Right hindlimb (tissue), 1 donor: ENCODE results near the gene CORO2A.
"Not testable (repeated sequence)": the region's sequence is repeated elsewhere in the genome, so short reads cannot be mapped to it uniquely, and the experiment has no call there.

Source experiments
- DNase-seq: peaks from one replicate; pipeline ENCODE4 v3.0.0-alpha.2; 2018

CORO2A gene

DNA sequence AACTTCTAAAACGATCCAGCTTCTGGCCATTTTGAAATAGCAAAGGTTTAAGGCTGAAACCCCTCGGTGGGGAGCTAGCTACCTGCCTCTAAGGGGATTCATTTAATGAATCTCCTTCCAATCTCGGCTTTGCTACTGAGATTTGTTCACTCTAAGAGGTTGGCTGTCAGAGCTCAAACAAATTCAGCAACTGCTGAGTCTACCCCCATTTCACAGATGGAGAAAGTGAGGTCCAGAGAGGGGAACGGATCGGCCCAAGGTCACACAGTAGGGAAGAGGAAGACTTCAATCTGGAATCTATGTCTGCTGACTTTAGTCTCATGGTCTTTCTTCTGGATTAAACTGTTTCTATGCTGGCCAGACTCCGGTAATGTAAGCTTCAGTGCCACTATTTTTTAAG, 3.0 kb downstream of the CORO2A start:
- DNase-seq: no peak

DNA sequence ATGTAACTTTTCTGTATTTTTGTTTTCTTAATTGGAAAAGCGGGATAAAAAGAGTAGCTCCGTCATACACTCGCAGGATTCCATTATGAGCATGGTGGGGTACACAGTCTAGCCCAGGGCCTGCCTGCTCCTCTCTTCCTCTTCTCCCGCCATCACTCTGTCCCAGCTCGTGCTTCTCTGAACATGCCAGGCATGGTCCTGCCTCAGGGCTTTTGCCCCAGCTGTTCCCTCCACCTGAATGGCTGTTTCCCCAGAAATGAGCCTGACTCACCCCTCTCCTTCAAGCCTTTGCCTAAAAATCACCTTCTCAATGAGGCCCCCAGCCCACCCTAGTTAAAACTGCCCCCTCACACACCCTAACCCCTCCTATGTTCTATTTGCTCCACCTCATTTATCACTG, 4.5 kb downstream of the CORO2A start:
- no peak for DNase-seq

DNA sequence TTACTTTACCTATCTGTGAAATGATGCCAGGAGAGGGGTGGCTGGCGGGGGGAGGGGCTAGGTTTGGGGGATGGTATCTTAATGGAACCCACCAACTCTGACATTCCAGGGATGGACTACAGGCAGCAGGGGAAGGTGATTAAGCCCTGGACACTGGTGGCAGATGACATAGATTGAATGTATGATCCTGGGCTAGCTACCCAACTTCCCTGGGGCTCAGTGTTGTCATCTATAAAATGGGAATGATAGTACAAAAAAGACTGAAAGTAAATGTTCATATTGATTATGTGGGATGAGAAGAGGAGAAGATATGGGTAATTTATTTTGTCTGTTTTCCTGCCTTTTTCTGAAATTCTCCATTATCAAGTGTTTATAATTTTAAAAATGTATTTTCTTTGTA, 6.2 kb downstream of the CORO2A start:
- no peak for DNase-seq

DNA sequence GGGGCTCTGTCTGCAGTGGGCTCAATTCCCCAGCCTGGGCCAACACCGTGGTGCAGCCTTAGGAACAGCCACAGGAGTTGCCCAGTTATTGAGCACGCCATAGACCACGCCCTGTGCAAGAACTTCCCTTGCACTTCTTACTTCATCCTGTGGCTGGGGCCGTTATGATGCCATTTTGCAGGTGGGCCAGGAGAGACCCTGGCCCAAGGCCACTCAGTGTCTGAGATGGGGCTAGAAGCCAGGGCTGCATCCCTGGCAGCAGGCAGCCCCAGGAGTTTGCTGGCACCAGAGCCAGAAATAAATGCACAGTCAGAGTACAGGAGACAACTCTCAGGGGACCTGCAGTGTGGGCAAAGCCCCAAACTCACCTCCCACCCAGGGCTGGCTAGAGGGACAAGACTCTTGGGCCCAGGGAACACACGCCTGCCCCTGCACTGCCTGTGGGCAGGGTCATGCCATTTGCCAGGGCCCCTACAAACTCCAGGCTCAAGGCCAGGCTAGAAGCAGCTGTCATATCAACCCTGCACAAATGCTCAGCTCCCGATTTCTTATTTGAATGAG, 6.7 kb downstream of the CORO2A start:
- peak; percentile 32 for DNase-seq

DNA sequence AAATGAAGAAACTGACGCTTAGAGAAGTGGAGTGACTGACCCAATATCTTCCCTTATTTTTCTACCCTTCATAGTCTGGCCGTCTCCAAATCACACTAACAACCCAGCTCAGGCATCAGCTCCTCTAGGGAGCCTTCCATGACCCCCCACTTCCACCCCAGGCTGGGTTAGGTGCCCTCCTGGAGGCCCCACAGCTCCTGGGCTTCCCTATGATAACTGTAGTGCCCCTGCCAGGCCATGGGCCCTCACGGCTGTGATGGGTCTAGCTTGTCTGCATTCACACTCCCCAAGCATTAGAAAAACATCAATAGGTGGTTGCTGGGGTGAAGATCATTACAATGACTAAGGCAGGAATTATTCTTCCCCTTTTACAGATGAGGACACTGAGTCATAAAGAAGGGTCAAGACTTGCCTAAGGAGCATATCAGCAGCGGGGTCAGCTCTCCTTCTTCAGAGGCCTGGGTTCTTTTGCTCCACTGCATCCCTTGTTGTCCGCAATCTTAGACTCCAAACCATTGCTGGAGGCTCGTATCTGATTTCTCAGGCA, 7.3 kb downstream of the CORO2A start:
- no peak for DNase-seq

DNA sequence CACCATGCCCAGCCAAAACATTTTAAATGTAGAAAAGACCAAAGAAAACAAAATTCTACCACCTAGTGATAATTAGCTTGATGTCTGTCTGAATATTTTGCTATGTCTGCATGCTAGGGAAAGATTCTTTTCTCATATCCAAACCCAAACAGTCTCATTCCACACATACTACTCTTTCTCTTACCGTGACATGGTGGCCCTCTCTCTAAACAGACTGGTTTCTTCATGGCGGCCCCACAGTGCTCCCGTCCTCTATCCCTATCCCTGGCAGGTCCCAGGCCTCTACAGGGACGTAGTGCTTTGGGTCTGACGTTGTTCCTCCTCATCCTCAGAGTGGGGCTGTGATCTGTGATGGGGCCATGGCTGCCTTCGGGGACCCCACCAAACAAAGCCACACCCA, 8.1 kb downstream of the CORO2A start:
- DNase-seq: no peak

DNA sequence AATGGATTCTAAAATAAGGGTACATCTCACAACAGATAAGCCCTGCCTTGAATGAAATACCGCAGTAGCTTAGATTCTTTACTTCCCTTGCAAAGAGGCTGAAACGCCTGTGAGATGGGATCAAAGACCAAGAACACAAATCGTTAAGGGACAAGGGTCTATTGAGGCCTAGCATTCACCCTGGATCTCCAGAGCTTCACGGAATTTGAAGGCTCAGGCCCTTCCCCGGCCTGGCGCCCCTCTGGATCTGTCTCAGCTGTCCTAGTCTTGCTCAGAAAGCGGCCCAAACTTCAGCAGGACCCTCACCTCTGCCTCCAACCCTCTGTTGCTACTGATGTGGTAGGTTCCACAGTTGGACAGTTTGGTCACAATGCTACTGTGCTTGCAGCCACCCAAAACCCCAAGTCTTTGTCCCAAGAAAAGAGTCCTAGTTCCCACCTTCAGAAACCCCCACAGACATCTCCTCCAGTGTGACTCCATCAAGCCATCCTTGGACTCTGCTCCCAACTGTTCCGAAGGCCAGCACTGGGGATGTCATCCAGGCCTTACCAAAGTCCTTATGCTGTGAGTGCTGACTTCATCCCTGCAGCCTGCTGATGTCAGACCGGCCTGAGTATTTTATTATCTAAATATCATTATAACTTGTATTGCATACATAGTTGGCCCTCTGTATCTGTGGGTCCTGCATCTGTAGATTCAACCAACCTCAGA, 9.4 kb downstream of the CORO2A start:
- no peak for DNase-seq

DNA sequence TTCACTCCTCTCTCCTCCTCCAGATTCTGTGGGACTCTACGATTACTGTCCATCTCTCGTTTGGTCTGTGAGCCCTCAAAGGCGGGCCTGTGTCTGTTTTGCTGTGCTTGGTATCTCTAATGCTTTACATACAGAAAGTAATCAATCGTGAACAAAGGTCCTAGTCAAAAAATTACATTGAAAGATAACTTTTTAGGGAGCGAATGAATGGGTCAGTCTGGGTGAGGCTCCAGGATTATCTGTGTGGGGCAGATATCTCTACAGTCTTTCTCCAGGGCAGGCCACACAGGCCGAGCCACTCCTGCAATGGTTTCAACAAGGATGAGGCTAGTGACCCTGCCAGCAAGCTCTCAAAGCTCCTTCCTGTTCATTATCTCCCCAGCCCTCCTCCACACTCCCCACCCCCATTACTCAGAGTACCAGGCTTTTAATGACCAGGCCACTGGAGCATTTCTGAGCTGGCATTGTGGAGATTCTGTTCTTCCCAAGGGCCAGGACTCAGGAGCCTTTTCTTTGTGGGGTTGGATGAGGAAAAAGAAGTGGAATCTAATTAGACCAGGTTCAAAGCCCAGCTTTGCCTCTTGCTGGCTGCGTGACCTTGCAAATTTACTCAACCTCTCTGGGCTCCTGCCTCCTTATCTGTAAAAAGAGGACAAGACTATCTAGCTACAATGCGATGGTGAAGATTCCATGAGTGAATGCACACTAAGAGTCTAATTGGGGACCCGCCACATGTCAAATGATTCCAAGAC, 10.2 kb downstream of the CORO2A start:
- no peak for DNase-seq

DNA sequence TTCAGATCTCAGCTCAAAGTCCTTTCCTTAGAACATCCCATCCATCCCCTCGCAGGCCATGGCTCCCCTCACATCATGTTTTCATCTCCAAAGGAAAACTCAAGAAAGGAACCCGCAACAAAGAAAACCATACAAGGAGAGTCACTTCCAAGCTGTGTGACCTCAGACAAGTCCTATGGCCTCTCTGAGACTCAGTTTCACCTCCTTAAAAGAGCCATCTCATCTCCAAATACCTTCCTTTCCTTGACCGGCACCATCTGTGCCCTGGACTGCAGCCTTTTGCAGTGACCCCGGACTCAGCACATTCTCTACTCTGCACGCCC, 10.7 kb downstream of the CORO2A start:
- DNase-seq: no peak

DNA sequence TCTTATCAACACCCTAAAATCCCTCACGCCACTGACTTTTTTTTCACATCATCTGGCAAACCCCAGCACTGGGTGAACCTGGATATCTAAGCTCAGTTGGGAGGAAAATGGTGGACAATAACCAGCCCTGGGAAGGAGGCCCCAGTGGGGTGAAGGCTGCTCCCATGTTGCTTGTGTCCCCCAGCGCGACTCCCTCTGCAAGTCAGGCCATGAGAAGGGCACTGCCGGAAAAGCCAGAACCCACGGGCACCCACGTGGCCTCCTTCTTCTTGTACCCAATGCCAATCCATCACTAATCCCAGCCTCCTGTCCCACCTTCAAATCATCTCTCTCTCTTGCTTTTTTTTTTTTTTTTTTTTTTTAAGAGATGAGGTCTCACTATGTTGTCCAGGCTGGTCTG, 11.4 kb downstream of the CORO2A start:
- no peak for DNase-seq

DNA sequence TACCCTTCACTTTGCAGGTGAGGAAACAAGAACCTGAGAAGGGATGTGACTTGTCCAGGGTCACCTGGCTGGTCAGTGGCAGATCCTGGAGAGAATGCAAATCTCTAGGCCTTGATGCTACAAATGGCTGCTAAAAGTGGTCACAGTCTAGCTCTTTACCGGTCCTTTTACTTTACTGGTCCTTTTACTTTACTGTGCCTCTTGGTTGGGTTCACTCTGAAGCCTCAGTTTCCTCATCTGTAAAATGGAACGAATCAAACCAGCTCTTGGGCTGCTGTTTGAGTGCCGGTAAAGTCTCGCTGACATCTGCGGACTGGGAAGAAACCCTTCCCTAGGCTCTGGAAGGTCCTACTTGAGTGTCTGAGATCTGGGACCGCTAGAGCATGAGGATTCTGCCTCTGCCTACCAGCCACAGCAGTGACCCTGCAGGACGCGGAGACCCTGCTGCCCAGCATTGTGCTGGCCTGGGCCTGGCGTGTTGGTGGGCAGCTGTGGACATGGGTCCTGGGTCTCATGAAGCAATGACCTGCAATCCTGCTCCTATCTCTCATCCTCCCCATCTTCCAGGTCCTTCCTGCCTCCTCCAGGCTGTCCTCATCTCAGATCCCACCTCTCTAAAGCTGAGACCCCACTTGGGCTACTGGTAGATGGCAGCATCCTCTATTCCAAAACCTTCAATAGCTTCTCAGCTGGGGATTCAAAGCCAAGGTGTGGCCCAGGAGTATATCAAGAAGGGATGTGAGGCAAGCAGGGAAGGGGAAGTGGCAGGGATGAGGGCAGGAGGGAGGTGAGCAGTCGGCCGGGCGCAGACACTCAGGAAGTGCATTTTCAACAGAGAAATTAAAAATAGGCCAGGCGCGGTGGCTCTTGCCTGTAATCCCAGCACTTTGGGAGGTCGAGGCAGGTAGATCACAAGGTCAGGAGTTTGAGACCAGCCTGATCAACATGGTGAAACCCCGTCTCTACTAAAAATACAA, 13.3 kb downstream of the CORO2A start:
- no peak for DNase-seq

DNA sequence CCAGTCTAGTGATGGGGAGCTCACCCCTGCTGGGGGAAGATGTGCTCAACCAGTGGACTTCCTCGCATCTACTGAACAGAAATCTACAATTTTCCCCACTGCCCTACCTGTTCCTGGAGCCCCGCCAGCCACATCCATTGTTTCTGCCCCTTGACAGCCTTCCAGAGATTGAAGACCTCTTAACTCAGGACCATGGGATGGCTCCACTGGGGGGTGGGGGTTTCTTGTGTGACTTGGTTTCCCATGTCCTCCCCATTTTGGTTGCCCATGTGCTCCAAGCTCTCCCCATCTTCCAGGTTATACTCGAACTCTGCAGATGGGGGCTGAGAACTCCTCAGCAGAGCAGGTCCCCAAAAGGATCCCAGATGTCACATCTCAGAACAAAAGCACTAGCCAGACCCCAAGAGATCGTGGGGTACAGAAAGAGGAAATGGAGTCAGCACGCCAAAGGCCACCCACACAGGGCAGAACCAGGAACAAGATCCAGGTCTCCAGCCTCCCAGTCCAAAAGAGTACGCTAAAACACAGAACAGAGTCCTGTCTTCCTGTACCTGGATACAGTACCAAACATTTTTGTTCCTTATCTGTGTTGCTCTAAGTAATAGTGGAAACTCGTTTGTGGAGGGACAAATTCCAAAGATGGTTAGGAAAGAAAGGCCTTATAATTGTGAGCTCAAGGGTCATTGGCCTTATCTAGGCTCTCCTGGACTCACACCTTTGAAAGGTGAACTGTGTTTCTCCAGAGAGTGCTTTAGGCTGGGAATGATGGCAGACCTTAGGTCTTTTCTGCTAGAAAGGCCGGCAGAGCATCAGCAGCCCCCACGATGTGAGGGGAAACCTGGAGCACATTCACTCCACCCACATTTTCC, 15.8 kb downstream of the CORO2A start:
- no peak for DNase-seq

DNA sequence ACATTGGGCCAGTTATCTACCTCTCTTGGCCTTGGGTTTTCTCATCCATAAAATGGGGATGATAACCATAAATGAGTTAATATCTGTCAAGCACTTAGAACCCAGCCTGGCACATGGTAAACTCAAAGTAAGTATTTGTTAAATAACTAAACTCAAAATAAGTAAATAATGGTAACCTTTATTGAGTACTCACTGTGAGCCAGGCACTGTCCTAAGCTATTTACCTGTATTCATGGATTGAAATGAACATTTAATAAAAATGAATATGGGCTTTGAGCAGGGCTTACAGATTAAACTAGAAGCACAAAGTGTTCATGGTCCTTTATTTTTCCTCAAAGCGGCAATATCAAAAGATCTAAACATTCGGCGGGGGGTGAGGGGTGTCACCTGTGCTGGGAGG, 16.7 kb downstream of the CORO2A start:
- no peak for DNase-seq

DNA sequence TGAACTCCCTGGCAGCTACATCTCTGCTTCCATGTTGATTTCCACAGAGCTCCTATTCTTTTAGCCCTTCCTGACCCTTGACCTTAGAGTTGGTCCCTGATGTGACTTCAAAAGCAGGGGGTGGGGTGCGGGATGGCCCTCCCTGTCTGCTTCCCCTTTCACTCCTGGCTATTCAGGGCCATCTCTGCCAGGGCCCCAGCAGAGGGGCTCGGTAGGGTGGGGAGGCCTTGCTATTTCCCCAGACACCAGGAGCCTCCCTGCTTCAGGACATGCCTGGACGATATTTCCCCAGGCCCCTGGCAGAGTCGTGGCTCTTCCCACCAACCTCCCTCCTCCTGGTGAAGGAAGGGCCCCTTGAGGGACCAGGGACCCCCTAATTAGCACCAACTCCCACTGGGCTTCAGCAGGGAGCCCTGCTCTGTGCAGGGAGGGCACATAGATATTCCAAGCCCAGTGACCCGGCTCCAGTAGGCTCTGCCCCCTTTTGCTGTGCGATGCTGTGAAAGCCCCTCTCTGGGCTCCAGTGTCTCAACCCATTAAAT, 17.3 kb downstream of the CORO2A start:
- no peak for DNase-seq

DNA sequence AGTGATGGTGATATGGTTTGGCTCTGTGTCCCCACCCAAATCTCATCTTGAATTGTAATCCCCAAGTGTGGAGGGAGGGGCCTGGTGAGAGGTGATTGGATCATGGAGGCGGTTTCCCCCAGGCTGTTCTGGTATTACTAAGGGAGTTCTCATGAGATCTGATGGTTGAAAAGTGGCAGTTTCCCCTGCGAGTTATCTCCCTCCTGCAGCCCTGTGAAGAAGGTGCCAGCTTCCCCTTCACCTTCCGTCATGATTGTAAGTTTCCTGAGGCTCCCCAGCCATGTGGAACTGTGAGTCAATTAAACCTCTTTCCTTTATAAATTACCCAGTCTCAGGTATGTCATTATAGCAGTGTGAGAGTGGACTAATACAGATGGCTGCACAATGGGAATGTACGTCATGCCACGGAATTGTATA, 17.9 kb downstream of the CORO2A start:
- DNase-seq: not testable (repeated sequence)

DNA sequence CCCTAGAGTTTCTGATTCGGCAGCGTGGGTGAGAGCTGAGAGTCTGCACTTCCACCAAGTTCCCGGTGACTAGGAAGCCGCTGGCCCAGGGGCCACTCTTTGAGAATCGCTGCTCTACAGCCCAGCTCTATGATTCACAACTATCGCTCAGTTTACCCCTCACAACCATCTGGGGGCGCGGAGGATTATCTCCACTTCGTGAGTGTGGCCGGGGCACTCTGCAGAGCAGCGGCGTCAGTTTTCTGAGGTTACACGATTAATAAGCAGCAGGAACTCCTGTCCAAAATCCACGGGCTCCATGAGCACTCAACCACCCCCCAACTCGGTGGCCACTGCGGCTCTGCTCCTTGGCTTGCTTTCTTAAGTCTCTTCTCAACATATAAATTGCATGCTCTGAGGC, 19.3 kb downstream of the CORO2A start:
- no peak for DNase-seq

DNA sequence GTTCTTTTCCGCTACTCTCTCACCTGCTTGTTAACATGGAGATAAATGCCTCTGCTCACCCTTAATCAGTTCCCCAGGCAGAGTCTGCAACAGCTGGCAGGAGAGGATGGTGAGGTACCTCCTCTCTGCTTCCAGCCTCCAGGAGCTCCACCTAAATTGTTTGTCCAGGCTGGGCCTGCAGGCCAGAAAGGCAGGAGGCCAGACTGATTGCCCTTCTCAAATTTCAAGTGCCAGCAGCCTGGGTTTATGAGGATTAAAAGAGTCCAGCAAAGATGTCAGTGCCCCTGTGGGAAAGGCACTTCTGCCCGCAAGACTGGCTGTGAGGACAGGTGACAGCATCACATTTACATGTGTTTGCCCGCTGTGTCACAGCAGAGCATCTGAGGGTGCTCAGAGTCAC, 19.8 kb downstream of the CORO2A start:
- DNase-seq: no peak

DNA sequence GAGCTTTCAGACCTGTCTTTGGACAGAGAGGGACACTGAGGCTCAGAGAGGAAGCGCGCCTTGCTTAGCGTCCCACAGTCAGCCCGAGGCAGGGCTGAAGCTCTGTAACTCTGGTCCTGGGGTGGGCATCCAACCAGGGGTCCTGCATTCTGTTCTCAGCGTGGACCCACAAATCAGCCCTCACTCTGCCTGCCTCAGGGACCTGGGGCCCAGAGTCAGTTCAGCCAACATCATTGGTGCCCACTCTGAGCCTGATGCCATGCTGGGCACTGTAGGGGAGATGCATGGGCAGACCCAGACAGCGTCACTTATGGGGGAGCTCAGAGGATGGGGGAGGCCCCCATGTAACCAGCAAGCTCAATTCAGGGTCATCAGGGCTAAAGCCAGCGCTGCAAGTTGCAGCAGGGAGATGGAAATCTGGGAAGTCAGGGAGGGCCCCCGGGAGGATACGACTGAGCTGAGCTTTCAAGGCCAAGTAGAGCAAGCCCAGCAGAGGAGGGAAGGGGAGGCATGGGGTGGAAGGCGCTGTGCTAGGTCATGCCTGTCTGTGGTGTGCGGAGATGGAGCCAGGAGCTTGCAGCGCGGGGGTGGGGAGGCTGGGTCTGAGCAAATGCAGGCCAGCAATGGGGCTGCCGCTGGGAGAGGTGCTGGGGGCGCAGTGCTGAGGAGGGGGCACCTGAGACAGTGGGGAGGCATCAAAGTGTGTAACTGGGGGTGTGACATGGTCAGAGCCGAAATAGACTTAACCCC, 21.1 kb downstream of the CORO2A start:
- no peak for DNase-seq

DNA sequence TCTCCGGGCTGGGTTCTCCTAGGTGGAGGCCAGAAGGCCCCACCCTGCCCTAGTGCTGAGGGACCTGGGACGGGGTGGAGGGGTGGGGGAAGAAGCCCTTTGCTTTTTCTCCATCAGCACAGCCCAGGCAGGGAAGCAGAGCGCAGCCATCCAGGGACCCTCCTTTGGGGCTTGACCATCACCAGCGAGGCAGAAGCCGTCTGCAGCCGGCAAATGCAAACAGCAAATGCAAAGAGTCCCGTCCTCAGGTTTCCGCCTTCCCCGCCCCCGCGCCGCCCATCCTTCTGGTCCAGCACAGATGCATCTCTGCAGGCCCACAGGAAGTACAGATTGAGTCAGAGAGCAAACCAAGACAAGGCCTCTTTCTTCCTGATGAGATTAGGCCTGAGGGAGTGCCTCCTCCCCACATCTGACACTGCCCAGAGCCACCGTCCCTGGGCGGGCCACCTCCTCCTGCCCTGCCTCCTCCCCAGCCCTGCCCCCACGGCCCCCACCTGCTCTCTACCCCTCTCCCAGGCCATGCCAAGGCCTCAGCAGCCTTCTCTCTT, 23.4 kb downstream of the CORO2A start:
- DNase-seq: peak; percentile 71

DNA sequence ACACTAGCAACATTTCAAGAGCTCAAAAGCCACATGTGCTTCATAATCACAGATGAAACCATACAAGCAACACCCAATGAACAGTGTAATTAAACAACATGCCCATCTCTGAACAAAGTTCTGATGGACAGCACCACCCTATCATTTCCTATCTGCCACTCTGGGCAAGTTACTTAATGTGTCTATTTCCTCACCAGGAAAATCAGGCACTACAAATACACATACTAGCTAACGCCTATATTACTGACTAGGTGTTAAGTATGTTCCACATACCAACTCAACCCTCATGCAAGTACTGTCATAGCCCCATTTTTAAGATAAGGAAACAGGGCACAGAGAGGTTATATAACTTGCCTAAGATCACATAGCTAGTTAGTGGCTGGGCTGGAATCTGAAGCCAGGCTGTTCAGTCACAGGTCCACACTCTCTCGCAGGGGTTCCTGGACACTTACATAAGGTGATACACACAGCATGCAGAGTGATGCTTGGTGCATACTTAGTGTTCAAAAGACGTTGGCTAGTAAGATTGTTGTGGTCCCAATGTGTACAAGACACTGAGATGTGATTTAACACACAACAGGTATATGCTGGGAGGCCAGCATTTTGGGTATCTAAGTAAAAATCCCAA, 24.2 kb downstream of the CORO2A start:
- no peak for DNase-seq
